Breast epithelium (tissue), 4 donors: ENCODE data around the gene DCST2. TPM values are rescaled to one million over a fixed set of nuclear protein-coding genes. Genes with fewer than 3 reads are reported as not detected.

ENCODE experiments used
- DNase-seq, 2 donors: peaks; one replicate each; pipeline ENCODE4 v3.0.0-alpha.2; 2019; ENCODE audit warnings: low spot score in 2 of 2
- H3K27ac ChIP-seq, 2 donors: fragments of 200-600 bp; sonication (generic) in 1 of 2; one replicate each; pipeline ENCODE4 v1.5.1; 2016 to 2019; ENCODE audit warnings: mild to moderate bottlenecking in 1 of 2
- H3K27me3 ChIP-seq, 2 donors: fragments of 200-600 bp; sonication (generic) in 1 of 2; one replicate each; pipeline versions ENCODE4 v1.5.1 to v1.6.0; 2017 to 2019; ENCODE audit warnings: control low read depth in 1 of 2, mild to moderate bottlenecking in 1 of 2
- H3K36me3 ChIP-seq: fragments of 200-600 bp; one replicate; pipeline ENCODE4 v1.5.1; 2019
- H3K4me1 ChIP-seq, 2 donors: fragments of 200-600 bp; sonication (generic); one replicate each; pipeline ENCODE4 v1.5.1; 2016 to 2019; ENCODE audit warnings: control low read depth in 1 of 2
- H3K4me3 ChIP-seq, 3 donors: fragments of 200-600 bp; sonication (generic); 1 replicate in 2 of 3; 2 replicates in 1 of 3; pipeline ENCODE4 v1.5.1; 2016 to 2019; ENCODE audit warnings: mild to moderate bottlenecking in 3 of 3, moderate library complexity in 2 of 3
- H3K9me3 ChIP-seq, 2 donors: fragments of 200-600 bp; sonication (generic) in 1 of 2; one replicate each; pipeline ENCODE4 v1.5.1; 2016 to 2019; ENCODE audit warnings: control low read depth in 1 of 2
- POLR2A ChIP-seq: fragments of 450-650 bp; IDR thresholded peaks from one replicate; pipeline ENCODE4 v1.6.1; 2016; ENCODE audit warnings: antibody characterized with exemption, mild to moderate bottlenecking, moderate library complexity
- POLR2AphosphoS5 ChIP-seq, 3 donors: sonication (generic); formaldehyde crosslinking; IDR thresholded peaks; one replicate each; pipeline ENCODE4 v1.6.1; 2017; ENCODE audit warnings: antibody characterized with exemption in 3 of 3
- intact Hi-C: fragments of 100-400 bp; cut with DNase I; formaldehyde crosslinking; loops from one replicate; pipeline ENCODE4 v1.15.1; 2023; ENCODE audit warnings: low total_unique reads
- total RNA-seq, 3 donors: library from RNA; depleted of rRNA; stranded (reverse); fragments of >200 nt; gene quantifications; one replicate each; pipeline ENCODE4 v1.1.0, GENCODE V29; 2016
- TF ChIP-seq, protein P1 (sequence below), 3 donors: fragments of 450-650 bp; IDR thresholded peaks; one replicate each; pipeline ENCODE4 v1.5.1; 2016 to 2017; ENCODE audit warnings: antibody characterized with exemption in 3 of 3, mild to moderate bottlenecking in 3 of 3, moderate library complexity in 3 of 3

Gene DCST2
- total RNA-seq, 3 donors from 2014 or later: 0.48 to 4.4 (median 3.3) TPM

DNA sequence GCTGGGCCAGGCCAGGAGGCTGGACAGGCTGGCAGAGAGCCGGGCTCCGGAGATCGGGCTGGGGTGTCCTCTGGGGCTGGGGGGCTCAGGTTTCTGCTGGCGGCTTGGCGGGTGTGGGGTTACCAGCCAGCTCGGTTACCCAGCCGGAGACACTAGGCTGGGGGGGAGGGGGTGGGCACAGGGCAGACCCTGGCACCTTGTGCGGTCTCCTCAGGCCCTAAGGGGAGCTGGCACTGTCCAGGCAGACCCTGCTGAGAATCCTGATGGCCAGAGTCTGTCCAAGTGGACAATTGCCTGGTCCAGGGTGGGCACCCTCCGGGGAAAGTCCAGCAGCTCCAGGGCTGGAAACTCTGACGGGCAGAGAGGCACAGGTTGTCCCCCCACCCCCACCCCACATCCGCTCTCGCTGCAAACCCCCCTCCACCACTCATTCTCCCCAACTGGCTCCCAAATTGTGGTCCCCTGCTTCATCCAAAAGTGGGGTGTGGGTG, 24.3 kb downstream of the DCST2 start:
- no peak for DNase-seq
- Histone ChIP-seq H3K4me1 (peaks cover 34 to 52% of the 10 kb centered on the region in 2 donors), H3K9me3 (no peaks in the 10 kb centered on the region), H3K36me3 (no peaks in the 10 kb centered on the region), H3K27ac (peak overlapping the region; percentile 98 to 99), H3K4me3 (peak overlapping the region; percentile 33 to 73 (median 63)), H3K27me3 (no peaks in the 10 kb centered on the region)
- no peak for TF ChIP-seq POLR2A
- TF ChIP-seq, protein P1, sequence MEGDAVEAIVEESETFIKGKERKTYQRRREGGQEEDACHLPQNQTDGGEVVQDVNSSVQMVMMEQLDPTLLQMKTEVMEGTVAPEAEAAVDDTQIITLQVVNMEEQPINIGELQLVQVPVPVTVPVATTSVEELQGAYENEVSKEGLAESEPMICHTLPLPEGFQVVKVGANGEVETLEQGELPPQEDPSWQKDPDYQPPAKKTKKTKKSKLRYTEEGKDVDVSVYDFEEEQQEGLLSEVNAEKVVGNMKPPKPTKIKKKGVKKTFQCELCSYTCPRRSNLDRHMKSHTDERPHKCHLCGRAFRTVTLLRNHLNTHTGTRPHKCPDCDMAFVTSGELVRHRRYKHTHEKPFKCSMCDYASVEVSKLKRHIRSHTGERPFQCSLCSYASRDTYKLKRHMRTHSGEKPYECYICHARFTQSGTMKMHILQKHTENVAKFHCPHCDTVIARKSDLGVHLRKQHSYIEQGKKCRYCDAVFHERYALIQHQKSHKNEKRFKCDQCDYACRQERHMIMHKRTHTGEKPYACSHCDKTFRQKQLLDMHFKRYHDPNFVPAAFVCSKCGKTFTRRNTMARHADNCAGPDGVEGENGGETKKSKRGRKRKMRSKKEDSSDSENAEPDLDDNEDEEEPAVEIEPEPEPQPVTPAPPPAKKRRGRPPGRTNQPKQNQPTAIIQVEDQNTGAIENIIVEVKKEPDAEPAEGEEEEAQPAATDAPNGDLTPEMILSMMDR (IDR thresholded peaks at IDR 0.05): no peak
- TF ChIP-seq POLR2AphosphoS5 (IDR thresholded peaks at IDR 0.05): no peak
- intact Hi-C loops: no loop called here

DNA sequence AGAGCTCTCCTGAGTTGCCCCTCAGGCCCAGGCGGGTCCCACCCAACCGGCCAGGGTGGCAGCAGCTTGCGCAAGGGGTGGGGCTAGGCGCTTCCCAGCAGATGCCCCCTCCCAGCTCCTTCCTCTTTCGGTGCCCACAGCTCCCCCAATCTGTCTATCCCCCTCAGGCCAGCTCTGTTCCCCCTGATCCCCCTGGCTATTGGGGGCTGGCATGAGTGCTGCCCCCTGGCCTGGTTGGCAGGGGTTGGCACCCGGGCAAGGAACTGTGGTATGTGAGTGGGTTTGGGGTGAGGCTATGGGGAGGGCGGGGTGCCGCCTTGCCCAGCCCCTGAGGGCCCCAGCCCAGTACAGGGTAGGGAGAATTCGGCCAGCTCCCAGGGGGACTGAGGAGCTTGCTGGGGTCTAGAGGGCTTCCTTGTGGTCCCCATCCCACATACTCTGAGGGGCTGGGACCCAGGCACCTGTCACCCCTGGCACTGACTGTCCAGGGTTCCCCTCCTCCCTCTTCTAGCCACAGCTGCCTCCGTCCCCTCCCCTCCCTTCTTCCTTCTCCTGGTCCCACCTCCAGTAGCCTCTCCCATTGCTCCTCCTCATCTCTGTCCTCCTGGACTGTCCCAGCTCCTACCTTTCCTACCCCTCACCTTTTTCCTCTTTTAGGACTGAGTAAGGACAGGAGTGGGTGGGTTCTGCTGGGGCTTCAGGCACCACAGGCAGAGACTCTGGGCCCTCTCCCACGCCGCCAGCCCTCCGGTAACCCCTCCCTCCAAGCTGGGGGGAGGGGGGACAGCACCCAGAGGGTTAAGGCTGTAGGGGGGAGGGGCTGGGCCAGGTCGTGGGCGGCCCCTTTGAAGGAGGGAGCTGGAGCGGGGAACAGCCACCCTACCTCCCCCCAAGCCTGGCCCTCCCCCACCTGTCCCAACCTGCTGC, 25.3 kb downstream of the DCST2 start:
- intact Hi-C loops: no loop called here
- Histone ChIP-seq H3K36me3 (no peaks in the 10 kb centered on the region), H3K4me1 (peaks cover 34 to 53% of the 10 kb centered on the region in 2 donors), H3K27ac (peak overlapping the region; percentile 98 to 99), H3K4me3 (peak overlapping the region; percentile 33 to 73 (median 63)), H3K27me3 (no peaks in the 10 kb centered on the region), H3K9me3 (no peaks in the 10 kb centered on the region)
- peak in 1 of 2 donors; percentile 71 for DNase-seq
- no peak for TF ChIP-seq POLR2A
- TF ChIP-seq, protein P1 (IDR thresholded peaks at IDR 0.05): no peak
- no peak for TF ChIP-seq POLR2AphosphoS5 (IDR thresholded peaks at IDR 0.05)

DNA sequence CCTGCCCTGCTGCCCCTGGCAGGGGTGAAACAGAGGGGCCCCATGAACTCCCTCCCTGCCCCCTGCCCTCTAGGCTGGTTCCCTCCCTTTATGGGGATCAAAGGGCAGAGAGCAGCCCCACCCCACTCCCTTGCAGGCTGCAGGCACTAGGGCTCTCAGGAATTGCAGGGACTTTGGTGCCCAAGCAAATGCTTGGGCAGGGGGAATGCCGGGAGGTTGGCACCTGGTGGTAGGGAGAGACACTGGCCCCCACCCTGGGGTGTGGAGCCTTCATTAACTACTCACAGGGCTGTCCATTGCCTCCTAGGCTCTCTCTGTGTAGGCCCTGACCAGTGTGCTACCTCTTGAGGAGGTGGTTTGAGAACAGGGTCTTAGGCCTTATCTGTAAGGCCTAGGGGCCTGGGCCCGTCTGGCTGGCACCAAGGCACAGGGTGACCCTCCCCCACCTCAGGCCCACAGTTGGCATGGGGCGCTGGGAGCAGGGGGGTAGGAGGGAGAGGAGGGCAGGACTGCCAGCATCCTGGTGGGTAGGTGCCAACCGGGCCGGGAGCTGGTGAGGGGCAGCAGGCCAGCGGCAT, 26.2 kb downstream of the DCST2 start:
- H3K4me1 ChIP-seq: peaks cover 34 to 51% of the 10 kb centered on the region in 2 donors
- no peak for TF ChIP-seq POLR2A
- TF ChIP-seq, protein P1 (IDR thresholded peaks at IDR 0.05): no peak
- peak in 1 of 3 donors; percentile 47 for TF ChIP-seq POLR2AphosphoS5 (IDR thresholded peaks at IDR 0.05)
- H3K27me3 ChIP-seq: no peaks in the 10 kb centered on the region
- peak overlapping the region; percentile 98 to 99 for H3K27ac ChIP-seq
- H3K36me3 ChIP-seq: no peaks in the 10 kb centered on the region
- H3K4me3 ChIP-seq: peak overlapping the region in 2 of 3 donors; percentile 63 to 73
- intact Hi-C loops: no loop called here
- H3K9me3 ChIP-seq: no peaks in the 10 kb centered on the region
- DNase-seq: peak; percentile 68 to 85

DNA sequence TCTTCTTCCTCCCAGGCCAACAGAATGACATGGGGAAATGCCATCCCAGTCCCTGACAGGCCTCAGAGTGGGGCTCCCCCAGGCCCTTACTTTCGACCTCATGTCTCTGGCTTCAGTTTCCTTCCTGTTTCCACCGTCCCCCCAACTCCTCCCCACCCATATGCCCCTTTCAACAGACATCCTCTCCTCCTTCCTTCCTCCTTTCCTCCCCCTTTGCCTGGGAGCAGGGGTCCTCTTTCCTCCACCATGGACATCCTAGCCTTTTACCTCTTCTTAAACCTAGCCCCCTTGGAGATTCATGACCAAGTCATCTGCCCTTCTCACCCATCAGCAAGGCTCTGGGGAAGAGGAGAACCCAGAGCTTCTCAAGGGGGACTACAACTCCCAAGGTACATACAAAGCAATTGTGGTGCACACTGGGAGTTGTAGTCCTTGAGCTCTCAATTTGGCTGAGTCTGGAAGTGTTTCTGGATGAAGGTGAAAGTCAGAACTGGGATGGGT, 26.9 kb downstream of the DCST2 start:
- H3K4me3 ChIP-seq: peak overlapping the region in 2 of 3 donors; percentile 73 to 89
- no peak for DNase-seq
- no peaks in the 10 kb centered on the region for H3K27me3 ChIP-seq
- TF ChIP-seq, protein P1 (IDR thresholded peaks at IDR 0.05): no peak
- TF ChIP-seq POLR2AphosphoS5 (IDR thresholded peaks at IDR 0.05): no peak
- no peak for TF ChIP-seq POLR2A
- no peaks in the 10 kb centered on the region for H3K36me3 ChIP-seq
- intact Hi-C loops: no loop called here
- peak overlapping the region; percentile 98 to 99 for H3K27ac ChIP-seq
- no peaks in the 10 kb centered on the region for H3K9me3 ChIP-seq
- peaks cover 30 to 44% of the 10 kb centered on the region in 2 donors for H3K4me1 ChIP-seq
